Measurements from ENCODE around the gene ZSCAN22.
"Not testable (repeated sequence)": the region's sequence is repeated elsewhere in the genome, so short reads cannot be mapped to it uniquely, and the experiment has no call there.

DNA sequence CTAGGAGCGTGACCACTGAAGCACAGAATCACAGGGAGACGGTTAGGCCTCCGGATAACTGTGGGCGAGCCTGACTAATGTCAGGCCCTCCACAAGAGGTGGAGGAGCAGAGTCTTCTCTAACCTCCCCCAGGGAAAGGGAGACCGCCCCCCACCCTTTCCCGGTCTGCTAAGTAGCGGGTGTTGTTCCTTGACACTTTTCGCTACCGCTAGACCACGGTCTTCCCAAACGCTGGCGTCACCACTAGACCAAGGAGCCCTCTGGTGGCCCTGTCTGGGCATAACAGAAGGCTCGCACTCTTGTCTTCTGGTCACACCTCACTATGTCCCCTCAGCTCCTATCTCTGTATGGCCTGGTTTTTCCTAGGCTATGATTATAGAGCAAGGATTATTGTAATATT lies 16.1 kb upstream of the ZSCAN22 start:
- TF ChIP-seq, protein P1, sequence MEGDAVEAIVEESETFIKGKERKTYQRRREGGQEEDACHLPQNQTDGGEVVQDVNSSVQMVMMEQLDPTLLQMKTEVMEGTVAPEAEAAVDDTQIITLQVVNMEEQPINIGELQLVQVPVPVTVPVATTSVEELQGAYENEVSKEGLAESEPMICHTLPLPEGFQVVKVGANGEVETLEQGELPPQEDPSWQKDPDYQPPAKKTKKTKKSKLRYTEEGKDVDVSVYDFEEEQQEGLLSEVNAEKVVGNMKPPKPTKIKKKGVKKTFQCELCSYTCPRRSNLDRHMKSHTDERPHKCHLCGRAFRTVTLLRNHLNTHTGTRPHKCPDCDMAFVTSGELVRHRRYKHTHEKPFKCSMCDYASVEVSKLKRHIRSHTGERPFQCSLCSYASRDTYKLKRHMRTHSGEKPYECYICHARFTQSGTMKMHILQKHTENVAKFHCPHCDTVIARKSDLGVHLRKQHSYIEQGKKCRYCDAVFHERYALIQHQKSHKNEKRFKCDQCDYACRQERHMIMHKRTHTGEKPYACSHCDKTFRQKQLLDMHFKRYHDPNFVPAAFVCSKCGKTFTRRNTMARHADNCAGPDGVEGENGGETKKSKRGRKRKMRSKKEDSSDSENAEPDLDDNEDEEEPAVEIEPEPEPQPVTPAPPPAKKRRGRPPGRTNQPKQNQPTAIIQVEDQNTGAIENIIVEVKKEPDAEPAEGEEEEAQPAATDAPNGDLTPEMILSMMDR (conservative IDR thresholded peaks at IDR 0.05; ENCODE audit: low read depth, low read length), result peak; percentile 28; the same call in 1 of the 2 replicates
- TF ChIP-seq EZH2 (IDR thresholded peaks at IDR 0.05; ENCODE audit: low read length, unreplicated experiment); EZH2phosphoT487 (IDR thresholded peaks at IDR 0.05; ENCODE audit: borderline replicate concordance, low read length): not testable (repeated sequence)

Data from PC-3 (cell line).